COLO668 (cell line): ENCODE results near the gene SEC11C.
"Not testable (repeated sequence)": the region's sequence is repeated elsewhere in the genome, so short reads cannot be mapped to it uniquely, and the experiment has no call there.

ENCODE experiments used
- DNase-seq: peaks from one replicate; lab custom pipeline; 2025; ENCODE audit not compliant: unreplicated experiment; lab: John Stamatoyannopoulos, UW

Gene SEC11C

GRCh38 chr18:59139615-59140301 is at the start of gene SEC11C:
Gene SEC11C (plus strand): TSS chr18:59139884. CDS start chr18:59139949, 65 bp downstream.
- DNase-seq = peak; percentile 99

- no peak for DNase-seq
Measured at GRCh38 chr18:59090966-59091603, 48.6 kb upstream of the SEC11C start.

- no peak for DNase-seq
Measured at GRCh38 chr18:59093668-59094067, 46.0 kb upstream of the SEC11C start.

GRCh38 chr18:59094569-59094968 is 45.1 kb upstream of the SEC11C start:
- no peak for DNase-seq

- DNase-seq = peak; percentile 93
Measured at GRCh38 chr18:59096098-59096789, 43.4 kb upstream of the SEC11C start.

- DNase-seq = no peak
Measured at GRCh38 chr18:59101830-59102414, 37.8 kb upstream of the SEC11C start.

- DNase-seq = no peak
Measured at GRCh38 chr18:59109375-59109774, 30.3 kb upstream of the SEC11C start.

GRCh38 chr18:59114160-59114559 is 25.5 kb upstream of the SEC11C start:
- DNase-seq = no peak

- DNase-seq = no peak
Measured at GRCh38 chr18:59123588-59124369, 15.9 kb upstream of the SEC11C start.

- no peak for DNase-seq
Measured at GRCh38 chr18:59124370-59124704, 15.3 kb upstream of the SEC11C start.

GRCh38 chr18:59127047-59127446 is 12.6 kb upstream of the SEC11C start:
- peak; percentile 20 for DNase-seq

GRCh38 chr18:59129951-59130703 is 9.6 kb upstream of the SEC11C start:
- DNase-seq = no peak

GRCh38 chr18:59132810-59133465 is 6.7 kb upstream of the SEC11C start:
- DNase-seq = no peak

GRCh38 chr18:59139291-59139614 is 431 bp upstream of the SEC11C start:
- DNase-seq = peak; percentile 94

- DNase-seq = peak; percentile 51
Measured at GRCh38 chr18:59140302-59140885, 710 bp downstream of the SEC11C start.

GRCh38 chr18:59141294-59142068 is 1.8 kb downstream of the SEC11C start:
- peak; percentile 45 for DNase-seq

GRCh38 chr18:59142274-59142673 is 2.6 kb downstream of the SEC11C start:
- DNase-seq = no peak

GRCh38 chr18:59142800-59143416 is 3.2 kb downstream of the SEC11C start:
- not testable (repeated sequence) for DNase-seq
